Esophagus muscularis mucosa (tissue), 3 donors: Measurements from ENCODE around the gene TIMM10.

Experiments used
- POLR2A ChIP-seq: fragments of 450-650 bp; IDR thresholded peaks from one replicate; pipeline ENCODE4 v1.6.1; 2017; ENCODE audit warnings: antibody characterized with exemption, moderate library complexity, mild to moderate bottlenecking, low read depth
- POLR2AphosphoS5 ChIP-seq, 2 donors: sonication (generic); formaldehyde crosslinking; IDR thresholded peaks; one replicate each; pipeline ENCODE4 v1.6.1; 2017; ENCODE audit warnings: antibody characterized with exemption in 2 of 2
- TF ChIP-seq, protein P1 (sequence below), 3 experiments: fragments of 200-600 bp in 2 of 3; fragments of 450-650 bp in 1 of 3; sonication (generic) in 2 of 3; IDR thresholded peaks; one replicate each; pipeline ENCODE4 v1.5.1; 2017 to 2019; ENCODE audit warnings: antibody characterized with exemption in 3 of 3, mild to moderate bottlenecking in 2 of 3, moderate library complexity in 1 of 3

DNA sequence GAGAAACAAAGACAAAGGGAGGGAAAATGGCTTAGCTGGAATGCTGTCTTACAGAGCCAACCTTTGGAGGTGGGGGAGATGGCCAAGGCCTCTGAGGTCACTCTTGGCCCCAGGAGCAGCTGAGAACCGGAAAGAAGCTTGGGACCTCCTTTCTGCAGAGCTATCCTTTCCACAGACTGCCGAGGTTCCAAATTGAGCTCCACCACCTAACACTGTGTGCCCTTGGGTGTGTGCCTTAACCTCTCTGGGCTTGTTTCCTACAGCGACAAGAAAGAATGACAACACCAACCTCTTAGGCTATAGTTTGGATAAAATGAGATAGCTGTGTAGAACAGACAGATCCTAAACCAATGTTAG lies 47.0 kb downstream of the TIMM10 start:
- TF ChIP-seq, protein P1, sequence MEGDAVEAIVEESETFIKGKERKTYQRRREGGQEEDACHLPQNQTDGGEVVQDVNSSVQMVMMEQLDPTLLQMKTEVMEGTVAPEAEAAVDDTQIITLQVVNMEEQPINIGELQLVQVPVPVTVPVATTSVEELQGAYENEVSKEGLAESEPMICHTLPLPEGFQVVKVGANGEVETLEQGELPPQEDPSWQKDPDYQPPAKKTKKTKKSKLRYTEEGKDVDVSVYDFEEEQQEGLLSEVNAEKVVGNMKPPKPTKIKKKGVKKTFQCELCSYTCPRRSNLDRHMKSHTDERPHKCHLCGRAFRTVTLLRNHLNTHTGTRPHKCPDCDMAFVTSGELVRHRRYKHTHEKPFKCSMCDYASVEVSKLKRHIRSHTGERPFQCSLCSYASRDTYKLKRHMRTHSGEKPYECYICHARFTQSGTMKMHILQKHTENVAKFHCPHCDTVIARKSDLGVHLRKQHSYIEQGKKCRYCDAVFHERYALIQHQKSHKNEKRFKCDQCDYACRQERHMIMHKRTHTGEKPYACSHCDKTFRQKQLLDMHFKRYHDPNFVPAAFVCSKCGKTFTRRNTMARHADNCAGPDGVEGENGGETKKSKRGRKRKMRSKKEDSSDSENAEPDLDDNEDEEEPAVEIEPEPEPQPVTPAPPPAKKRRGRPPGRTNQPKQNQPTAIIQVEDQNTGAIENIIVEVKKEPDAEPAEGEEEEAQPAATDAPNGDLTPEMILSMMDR (IDR thresholded peaks at IDR 0.05) = no peak
- TF ChIP-seq POLR2A = no peak
- no peak for TF ChIP-seq POLR2AphosphoS5 (IDR thresholded peaks at IDR 0.05)
